GM21576 (cell line): ENCODE data around the gene SEC11C.
"Not testable (repeated sequence)": the region's sequence is repeated elsewhere in the genome, so short reads cannot be mapped to it uniquely, and the experiment has no call there.

Source experiments
- ATAC-seq: cut with Tn5 transposase; IDR thresholded peaks from one replicate; pipeline ENCODE4 v1.9.1; 2021; ENCODE audit warnings: mild to moderate bottlenecking, moderate library complexity; ENCODE audit not compliant: unreplicated experiment

The SEC11C gene

DNA sequence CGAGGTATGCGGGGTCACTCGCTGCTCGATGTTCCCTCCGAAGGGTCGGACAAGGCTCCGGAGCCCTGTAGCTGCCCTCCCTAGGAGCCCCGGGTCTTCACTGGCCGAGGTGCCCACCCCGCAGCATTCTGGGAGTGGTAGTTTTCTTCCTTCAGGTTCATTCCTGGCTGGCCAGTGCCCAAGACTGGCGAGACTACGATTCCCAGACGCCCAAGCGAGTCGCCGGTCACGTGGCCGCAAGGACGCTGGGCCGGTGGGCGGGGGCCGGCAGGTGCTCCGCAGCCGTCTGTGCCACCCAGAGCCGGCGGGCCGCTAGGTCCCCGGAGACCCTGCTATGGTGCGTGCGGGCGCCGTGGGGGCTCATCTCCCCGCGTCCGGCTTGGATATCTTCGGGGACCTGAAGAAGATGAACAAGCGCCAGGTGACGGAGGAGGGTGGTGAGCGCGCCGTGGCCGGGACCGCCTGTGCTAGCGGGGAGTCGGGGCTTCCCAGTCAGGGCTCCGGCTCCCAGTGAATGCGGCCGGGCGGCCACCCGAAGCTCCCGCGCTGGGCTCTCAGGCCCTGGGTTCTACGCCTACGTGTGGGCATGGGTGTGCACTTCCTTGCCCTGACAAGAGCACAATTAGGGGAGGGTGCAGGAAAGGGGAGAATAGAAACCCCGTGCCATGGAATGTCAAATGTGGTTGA is at the start of gene SEC11C:
TSS of gene SEC11C (plus strand) at position 270 of the 687 bp plus-strand sequence. CDS start at position 335, 65 bp downstream.
- peak; percentile 85 for ATAC-seq

DNA sequence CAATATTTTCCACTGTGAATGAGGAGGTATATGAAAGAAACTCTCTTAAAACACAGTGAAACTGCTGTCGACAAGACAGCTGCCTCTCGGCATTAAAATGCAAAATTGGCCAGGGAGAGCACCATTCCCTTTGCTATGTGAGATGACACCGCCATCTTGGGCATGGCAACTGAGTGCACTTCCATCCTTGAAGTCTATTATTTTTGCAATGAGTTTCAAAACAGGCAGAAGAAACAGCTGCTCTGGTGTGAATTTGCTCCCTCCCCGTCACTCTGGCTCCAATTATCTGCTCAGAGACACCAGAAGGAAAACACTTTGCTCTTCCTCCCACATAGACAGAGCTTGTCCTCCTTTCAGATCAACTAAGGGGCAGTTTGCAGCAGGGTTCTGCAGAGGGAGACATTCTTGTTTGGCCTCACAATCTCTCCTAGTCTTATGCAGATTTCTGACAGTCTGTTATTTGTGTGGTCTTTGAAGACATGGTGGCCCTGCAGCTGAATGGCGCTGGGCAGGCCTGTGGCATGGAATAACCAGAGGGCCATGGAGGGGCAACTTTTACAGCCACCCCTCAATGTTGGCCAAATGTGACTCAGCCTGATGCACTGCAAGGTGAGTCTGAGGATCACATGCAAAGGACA is 48.6 kb upstream of the SEC11C start:
- no peak for ATAC-seq

DNA sequence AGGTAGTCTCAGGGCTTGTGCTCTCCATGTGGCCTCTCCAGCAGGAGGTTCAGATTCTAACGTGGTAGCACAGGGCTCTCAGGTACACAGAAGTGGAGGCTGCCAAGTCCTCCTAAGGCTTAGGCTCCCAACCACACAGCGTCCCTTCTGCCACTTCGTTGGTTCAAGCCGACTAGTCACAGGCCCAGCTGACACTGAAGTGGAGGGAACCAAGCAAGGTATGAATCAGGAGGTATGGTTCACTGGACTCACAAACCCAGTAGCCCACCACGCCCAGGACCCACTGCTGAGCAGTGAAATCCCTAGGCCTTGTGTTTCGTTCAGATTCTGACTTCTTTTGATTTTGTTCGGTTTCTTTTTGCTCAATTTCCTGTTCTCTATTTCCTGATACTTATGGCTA is 46.0 kb upstream of the SEC11C start:
- peak; percentile 43 for ATAC-seq

DNA sequence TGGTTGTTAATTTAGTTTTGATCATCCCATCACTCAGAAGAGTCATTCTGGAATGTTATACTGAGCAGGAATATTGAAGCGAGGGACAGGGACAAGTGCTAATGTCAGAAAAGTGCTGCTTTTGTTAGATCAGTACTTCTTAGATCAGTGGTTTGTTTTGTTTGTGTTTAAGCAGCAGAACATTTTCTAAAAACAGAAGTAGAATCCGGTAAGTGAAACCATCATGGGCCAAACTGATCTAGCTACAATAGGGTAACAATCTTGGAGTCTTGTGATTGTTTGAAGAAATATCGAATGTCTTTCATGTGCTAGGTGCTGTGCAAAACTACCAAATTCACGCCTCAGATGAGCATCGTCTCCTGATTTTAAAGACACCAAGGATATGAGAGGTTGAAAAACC is 45.1 kb upstream of the SEC11C start:
- ATAC-seq: peak; percentile 59

DNA sequence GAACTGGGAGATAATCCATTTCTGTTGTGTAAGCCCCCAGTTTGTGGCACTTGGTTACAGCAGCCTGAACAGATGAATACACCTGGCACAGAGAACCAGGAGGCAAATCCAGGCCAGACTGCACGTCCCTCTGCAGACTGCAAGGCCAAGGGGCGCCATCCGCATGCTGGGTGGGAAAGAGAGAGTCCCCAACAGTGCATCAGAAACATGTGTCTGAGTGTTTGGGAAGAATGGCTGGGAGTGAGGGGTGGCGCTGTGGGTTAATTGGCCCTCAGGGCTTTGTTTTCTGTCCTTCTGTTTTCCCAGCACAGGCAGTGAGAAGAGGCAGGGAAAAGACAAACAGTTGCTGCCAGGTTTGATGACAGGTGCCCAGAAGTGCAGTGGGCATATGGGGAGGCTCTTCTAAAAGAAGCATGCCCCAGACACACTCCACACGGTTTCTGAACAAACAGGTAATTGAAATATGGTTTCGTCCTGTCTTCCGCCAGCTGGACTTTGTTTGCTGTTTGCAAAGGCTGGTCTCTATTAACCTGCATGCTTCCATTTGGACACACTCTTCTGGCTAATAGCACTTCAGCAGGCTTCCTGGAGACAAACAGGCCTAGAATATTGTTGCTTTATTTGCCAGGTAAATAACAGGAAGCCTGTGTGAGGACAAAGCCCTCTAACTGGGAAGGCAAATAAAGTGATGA is 43.4 kb upstream of the SEC11C start:
- ATAC-seq: no peak

DNA sequence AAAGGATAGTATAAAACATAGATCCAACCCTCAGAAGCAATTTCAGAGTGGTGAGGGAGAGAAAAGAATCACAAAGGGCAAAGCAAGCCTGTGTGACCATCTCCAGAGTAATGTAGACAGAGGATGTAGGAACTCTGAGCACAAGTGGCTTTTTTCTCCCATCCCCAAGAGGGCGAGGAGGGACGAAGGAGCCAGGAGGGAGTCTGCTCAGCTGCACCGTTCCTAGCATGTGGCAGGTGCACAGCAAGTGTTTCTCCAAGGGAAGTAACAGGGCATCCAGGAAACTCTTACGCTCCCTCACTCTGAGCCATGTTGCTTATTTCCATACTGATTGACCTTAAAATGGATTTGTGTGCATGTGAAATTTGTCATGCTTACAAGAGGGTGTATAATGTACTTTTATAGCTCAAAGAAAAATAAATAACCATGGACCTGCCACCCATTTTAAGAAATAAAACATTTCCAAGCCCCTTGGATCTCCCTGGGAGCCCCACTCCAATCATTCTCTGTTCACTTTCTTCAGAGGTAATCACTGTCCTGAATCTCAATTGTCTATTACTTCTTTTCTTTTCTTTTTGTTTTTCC is 37.8 kb upstream of the SEC11C start:
- ATAC-seq: no peak

DNA sequence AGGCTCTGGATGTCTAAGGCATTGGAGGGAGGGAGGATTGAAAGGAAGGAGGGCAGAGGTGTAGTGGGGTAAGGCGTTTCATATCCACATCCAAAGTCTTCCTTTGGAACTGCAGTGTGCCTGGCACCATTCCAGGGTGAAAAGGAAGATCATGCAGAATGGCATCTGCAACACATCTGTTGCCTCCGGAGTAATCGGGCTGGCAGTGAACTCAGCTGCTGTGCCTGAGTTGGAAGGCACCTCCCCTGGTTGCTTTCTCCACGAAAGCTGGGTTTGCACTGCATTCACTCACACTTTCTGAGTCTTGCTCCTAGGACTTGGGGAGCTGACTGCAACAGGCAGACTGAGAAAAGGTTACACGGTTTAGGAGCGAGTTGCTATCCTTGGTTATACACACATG is 30.3 kb upstream of the SEC11C start:
- no peak for ATAC-seq

DNA sequence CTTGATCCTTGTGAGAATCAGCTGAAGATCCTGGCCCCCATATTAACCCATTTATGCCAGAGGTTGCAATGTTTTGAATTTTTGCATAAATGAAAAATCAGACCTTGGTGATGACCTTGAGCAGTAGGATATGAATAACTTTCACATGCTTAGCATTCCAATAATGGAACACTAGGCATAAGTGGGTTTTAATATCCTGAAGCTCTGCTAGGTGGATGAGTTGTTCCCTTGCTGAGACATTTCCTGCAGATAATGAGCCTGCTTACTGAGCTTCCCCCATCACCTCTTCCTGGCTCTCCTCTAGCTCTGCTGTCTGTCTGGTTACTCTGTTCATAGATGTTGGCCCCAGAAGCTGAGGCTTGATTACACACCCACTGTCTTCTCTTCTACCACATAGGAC is 25.5 kb upstream of the SEC11C start:
- ATAC-seq: no peak

DNA sequence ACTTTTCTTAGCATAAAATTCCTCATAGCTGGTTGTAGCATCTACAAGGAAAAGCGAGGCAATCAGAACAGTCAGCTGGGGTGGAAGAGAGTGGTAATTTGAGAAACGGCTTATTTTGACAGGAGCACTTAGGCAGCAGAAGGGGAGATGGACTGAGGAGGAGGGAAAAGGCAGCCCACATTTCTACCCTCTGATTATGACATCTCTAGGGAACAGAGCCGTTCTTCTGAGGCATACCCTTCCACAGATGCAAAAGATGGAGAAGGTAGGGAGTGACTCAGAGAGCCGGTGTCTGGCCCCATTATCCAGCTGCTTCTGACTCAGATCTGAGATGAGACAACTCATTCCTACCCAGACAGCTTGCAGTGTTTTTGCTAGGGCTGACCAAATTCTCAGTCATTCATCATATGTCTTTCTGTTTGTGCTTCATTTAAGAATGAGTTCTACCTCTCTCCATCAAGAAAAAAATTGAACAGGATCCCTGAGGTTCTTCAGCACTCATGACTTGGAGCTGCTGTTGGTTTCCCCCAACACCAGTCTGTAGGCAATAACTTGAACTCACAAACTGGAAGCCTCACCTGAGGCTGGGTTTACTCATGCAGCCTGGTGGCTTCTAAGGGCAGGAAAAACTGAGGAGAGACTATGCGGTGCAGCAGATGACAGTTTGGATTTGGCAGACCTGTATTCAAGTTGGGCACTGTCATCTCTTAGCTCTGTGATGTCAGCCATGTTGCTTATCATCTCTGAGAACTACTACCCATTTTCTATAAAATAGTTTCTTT is 15.9 kb upstream of the SEC11C start:
- no peak for ATAC-seq

DNA sequence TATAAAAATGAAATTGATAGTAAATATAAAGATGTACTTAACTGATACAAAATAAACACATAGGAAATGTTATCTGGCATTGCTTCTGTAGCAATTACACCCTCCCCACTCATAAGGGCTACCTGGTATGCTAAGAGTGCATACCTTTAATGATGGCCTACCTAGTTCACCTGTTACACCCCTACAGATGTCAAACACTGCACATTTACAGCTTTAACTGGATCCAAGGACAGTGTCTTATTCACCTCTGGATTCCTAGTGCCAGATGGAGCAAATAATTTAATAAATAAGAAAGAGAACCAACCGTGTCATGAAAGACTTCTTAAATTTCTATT is 15.3 kb upstream of the SEC11C start:
- no peak for ATAC-seq

DNA sequence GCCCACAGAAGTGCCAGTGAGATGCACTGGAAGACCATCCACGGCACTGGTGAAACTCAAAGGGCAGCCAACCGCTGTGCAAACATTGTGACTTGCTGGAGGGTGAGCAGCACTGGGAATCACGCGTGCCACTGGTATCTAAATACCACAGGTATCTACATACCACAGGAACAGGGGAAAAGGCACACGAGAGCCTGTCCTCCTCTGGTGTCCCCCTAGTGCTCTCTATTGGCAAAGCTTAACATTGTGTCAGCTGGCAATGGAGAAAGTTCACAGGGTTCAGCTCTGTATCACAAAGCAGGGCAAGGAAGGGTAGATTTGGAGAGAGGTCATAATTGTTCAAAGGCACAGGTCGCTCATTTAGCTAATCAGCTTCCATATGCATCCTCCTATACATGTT is 12.6 kb upstream of the SEC11C start:
- no peak for ATAC-seq

DNA sequence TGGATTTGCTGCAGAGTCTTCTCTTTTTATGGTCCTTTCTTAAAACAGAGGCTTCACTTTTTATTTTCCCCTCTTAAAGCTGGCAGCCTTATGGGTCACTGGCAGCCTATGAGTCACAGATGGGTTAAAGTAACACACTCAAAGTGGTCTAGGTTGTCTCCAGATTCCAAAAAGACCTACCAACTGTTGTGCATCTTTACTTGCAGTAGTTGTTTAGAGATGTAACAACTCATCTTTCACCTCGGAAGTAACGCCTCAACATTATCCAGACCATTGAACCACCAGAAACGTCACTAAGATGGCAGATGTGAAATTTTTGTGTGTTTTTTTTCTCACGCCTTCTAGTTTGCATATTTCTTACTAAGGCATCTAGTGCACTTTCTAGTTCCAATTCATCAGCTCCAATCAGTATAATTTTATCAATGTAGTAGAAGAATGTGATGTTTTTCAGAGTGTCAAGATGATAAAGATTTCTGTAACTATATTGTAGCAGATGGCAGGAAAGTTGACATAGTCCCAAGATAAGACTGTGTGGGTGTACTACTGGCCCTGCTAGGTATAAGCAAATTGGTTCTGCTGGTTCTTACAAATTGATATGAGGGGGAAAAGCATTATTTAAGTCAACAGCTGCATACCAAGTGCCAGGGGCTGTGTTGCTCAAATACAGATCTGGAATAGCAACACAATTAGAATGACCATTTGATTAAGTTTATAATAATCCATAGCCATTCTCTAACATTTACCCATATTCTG is 9.6 kb upstream of the SEC11C start:
- ATAC-seq: no peak

DNA sequence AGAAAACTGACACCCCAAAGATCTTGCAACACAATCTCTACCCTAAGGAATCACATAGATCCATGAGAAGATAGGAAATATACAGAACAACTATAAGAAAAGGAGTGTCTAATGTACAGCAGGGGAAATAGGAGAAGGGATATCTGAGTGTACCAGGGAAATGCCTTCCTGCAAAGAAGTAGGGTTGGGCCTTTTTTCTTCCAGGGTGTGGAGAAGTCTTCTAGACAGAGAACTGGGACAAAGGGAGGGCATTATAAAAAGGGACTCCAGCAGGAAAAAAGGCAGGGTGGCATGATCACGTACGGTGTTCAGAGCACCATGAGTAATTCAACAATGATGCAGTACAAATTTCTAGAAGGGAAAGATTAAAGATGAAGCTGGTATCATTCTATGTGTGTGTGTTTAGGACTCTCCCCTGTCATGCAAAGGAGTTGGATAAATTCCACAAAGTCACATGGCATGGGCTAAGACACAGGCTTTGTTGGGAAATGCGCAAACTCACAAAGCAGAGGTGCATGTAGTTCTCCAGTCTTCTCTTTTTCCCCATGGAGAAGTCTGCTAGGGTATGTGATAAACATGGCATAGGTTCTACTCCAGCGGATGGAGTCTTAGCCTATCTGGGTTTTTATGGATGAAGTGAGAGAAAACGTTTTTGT is 6.7 kb upstream of the SEC11C start:
- ATAC-seq: no peak

DNA sequence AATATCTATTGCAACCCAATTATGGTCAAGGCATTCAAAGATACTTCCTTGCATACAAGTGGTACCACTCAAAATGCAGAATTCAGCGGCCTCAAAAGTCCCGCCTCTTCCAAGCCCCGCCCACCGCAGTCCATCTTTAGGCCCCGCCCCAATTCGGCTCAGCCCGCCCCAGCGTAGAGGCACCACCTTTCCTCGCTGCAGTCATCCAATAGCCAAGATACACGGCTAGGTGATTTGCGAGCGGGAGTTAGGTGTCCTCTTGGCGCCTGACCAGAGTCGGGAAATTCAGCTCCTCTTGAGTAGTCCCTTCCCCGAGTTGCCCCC is 431 bp upstream of the SEC11C start:
- ATAC-seq: peak; percentile 73

DNA sequence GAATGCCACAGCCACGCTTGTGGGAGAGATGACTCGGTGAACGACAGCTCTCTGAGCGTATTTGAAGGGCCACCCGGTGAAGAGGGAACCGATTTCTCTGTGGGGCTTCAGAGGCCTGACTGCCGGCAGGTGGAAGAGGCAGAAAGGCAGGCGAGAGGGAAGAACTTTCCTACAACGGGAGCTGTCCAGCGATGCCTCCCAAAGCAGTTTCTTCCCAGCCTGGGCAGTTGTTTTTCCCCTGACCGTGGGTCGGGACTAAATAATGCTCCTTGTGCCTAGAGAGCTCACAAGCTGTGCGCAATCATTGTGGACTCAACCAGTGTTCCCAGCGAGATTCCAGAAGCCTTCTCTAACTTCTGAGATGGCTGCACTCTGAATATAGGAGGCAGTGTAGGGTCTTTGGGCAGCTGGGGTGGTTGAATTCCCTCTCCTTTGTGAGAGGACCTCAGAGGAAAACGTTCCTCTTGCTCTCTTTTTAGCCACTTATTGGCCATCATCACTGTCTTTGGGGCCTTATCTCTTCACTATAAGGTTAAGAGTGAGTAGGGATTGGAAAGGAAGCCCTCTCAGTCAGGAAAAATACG is 710 bp downstream of the SEC11C start:
- no peak for ATAC-seq

DNA sequence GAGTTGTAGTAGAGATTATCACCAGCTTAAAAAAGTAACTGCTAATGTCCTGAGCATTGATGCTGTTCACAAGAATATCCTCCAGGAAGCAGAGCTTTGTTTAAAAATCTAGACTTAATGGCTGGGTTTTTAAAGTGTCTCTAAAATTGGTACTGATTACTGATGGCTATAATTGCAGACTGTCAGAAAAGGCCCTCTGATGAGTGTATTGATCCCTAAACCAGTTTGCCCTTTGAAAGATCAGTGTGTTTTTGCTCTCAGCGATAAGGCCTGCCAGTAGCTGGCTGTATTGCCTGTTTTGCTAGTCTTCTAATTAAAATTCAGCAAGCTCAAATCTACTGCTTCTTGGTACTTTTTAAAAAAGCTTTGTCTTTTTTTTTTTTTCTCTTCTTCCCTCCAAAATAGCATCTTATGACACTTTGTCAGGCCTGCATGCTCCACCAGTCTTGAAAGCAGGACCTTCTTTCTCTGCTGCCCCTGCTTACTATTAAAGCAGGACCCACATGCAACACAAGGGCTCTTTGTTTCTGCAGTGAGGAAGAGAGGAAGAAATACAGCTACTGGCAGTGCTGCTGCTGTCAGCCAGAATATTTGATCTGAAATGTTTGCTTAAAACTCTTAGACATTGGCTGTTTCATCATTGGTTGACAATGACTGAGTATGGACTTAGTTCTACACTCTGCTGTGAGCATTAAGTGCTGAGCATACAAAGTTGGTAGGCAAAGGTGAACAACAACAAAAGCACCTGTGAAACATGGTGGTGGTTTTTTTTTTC is 1.8 kb downstream of the SEC11C start:
- no peak for ATAC-seq

DNA sequence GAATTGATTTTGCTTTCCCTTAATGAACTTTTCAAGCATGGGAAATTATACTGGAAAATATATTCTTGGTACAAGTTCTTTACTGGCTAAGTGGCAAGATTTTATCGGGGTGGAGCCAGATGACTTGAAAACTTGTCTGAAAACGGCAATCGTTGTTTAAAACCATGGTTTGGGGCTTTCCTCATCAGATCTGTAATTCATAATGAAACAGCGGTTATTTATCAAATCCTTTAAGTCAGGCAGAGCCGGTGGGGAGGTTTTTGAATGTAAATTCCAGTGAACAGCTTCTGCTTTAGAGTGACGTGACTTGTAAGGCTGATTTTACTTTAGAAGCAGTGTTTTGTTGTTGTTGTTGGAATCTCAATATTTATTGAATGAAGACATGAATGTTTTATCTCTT is 2.6 kb downstream of the SEC11C start:
- ATAC-seq: no peak

DNA sequence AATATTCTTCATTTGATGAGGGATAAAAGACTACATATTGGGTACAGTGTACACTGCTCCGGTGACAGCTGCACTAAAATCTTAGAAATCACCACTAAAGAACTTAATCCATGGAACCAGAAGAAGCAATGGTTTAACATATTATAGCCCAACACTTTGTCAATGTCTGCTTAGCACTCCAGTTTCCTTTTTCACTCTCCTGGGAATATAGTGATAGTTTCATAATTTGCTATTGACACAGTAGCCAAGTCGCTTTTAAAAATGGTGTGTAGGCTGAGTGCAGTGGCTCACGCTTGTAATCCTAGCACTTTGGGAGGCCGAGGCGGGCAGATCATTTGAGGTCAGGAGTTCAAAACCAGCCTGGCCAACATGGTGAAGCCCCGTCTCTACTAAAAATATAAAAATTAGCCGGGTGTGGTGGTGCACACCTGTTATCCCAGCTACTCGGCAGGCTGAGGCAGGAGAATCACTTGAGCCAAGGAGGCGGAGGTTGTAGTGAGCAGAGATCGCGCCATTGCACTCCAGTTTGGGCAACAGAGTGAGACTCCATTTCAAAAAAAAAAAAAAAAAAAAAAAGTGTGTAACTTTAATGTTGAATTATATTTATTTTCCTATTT is 3.2 kb downstream of the SEC11C start:
- ATAC-seq: not testable (repeated sequence)

DNA sequence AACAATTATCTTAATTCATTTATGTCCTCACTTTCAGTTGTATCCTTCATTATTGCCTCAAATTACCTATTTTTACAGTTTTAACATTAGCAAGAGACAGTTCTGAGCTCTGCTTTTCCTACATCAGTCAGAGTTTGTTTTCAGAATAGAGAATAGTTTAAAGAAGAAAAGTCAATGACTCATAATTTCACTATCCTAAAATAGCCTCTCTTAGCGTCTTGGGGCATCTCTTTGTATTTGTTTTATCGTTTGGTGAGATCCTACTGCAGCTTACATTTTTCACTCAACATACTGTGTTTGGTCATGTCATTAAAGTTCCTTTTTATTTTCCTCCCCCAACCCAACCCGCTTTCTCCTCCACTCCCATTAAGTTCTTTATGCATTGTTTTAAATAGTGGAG is 3.8 kb downstream of the SEC11C start:
- ATAC-seq: peak; percentile 19
